Hematopoietic multipotent progenitor cell treated with erythropoietin and hydrocortisone succinate and interleukin-3 and kit ligand, for 17 days (in vitro differentiated cells): ENCODE data around the gene CUX1.
A peak's percentile ranks its signal among the peaks of the same experiment; 100 is the strongest.
"Not testable (repeated sequence)": the region's sequence is repeated elsewhere in the genome, so short reads cannot be mapped to it uniquely, and the experiment has no call there.

Source experiments
- DNase-seq: peaks from one replicate; pipeline ENCODE4 v3.0.0-alpha.2; 2015; ENCODE audit warnings: low spot score

The CUX1 gene

DNA sequence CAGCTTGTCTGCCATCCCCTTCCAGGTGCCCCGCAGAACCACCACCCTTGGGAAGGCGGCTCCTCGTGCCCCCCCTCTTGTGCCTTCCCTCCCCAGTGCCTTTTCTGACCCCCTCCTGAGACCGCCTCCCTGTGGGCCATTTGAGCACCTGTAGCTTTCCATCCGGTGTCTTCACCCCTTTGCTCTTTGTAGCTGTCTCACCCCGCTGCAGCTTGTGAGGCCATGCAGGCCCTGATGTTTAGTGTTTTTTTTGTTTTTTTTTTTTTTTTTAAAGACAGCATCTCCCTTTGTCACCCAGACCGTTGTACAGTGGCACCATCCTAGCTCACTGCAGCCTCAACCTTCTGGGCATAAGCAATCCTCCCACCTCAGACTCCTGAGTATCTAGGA, 52.5 kb downstream of the CUX1 start:
- DNase-seq: no peak

DNA sequence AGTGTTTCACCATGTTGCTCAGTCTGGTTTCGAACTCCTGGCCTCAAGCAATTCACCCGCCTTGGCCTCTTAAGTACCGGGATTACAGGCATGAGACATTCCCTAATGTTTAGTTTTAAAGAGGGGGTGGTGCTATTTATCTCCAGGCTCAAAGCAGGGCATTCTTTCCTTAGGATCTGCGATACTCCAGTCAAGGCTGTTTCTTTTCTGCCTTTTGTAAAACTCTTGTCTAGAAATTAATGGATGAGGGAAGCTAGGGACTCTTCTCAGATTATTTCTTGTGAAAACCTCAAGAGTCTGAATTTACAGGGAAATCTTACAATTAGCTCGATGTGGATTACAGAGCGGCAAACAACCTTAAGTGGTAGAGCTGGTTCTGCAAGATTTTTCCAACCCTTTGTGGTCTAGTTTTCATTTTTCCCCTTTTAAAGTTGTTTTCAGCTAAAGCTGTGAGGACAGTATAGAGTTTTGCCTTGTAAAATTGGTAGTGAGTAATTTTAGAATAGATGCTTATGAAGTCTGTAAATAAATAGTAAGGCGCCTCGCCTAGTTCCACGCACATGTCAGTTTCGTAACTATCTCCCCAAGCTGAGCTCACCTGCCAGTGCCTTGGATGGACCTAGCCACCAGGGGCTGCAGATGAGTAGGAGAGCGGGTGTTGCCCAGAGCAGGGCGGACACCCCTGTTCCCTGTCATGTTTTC, 53.1 kb downstream of the CUX1 start:
- DNase-seq: no peak

DNA sequence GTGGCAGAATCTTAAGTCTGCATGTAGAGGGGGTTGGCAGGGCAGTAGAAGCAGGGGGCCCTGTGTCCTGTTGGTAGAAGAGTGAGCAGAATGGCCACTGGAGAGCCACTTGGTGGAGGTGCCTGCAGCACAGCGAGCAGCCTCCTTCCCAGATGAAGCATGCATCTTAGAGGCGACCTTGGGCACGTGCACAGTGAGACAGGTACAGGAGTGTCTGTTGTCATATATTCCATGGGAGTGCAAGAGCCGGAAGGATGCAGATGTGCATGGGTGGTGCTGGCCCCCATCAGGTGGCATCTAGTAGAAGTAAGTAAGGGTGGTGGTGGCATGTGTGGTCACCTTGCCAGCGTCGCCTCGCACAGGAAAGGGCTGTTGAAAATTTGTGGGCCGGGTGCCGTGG, 53.9 kb downstream of the CUX1 start:
- no peak for DNase-seq

DNA sequence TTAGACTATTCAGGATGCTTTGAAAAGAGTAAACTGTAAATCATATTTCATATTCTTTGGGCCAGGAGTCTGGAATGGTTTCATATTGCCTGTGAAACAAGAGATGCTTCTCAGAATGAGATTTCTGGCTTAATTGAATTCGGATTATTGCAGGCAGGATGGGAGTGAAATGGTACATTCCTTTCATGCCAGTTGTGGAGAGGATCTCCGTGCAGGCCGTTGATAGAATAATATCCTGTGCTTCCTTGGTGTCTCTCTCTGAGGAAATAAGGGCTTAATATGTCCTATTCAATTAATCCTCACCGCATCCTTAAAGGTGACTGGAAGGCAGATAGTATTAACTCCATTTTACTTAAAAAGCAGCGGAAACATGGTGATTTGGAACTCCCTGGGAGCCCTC, 56.6 kb downstream of the CUX1 start:
- DNase-seq: no peak

DNA sequence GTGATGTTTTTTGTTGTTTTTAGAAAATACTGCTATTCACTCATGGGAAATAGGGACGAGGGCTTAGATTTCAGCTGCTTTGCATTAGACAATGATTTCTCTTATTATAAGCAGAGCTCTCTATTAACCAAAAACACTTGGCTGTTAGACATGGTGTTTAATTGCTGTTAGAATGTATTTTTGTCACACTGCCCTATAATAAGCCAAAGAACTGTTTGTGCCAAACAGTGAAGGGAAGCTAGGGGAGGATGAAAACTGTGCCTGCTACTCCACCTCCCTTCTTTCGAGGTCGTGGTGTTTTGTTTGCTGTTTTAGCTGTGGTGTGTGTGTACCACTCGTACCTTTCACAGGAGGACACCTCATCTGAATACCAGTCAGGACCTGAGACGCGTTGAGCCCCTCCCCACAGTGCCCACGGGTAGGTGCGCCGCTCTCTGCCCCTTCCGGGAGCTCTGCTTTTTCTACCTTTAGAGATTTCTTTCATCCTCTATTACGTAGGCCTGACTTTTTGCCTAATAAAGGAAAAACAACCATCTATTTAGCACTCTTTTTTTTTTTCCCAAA, 57.9 kb downstream of the CUX1 start:
- DNase-seq: no peak

DNA sequence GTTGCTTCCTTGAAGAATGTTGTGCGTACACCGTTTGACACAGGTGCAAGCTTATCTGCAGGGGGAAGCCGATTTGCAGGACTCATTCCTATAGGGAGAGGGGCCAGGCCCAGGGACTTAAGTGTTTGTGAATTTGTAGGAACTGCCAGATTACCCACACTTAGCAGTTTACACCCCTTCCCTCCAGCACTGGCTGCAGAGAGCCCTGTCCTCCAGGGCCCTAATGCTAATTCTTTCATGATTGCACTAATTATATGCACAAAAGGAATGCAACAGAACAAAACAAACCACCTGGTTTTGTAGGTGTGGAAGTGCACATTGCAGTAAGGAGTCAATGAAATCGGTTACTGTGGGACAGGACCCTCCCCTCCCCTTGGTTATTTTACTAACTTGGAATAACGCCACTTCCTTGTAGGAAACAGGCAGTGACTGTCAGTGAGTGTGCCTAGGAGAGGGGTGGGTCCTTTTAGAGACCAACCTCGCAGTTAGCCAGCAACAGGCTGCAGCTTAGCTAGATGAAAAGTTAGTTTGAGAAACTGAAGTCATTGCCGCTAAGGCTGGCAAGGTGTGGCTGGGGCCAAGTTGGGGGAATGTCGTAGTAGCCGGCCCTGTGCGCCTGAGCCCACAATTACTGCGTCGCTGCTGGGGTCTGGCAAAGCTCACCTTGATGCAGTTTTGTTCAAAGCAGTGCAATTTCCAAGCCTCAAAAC, 60.6 kb downstream of the CUX1 start:
- no peak for DNase-seq

DNA sequence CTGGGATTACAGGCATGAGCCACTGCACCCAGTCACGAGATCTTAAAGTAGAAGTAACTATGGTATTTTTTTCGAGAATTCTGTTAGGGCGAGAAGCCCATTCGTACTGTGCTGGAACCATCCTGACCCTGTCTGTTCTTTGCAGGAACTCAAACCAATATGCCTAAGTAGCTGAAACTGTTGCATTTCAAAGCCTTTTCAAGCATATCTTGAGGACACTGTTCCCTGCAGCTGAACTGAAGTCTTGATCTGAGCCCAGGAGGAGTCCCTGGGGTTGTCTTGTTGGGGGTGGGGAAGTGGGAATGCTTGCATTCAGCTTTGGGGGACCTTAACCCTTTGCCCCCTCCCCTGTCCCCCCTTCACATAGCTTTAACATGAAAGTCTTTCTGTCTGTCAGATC, 61.5 kb downstream of the CUX1 start:
- DNase-seq: no peak

DNA sequence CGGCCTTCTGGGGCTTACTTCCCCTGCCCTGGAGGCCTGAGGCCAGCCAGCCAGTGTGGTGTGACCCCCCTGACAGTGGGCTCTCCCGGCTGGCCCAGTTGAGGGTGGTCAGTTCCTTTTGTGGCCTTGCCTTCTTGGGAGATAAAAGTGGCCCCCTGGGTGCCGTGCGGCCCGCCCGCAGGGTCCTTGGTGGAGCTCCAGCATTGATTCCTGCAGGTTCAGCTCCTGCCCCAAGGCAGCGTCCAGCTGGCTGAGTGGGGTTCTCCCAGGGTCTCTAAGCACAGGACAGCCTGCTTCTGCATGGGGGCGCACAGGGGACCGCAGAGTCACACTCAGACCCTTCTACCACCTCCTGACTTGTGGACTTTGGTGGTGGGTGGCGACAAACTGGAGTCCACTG, 62.1 kb downstream of the CUX1 start:
- DNase-seq: no peak

DNA sequence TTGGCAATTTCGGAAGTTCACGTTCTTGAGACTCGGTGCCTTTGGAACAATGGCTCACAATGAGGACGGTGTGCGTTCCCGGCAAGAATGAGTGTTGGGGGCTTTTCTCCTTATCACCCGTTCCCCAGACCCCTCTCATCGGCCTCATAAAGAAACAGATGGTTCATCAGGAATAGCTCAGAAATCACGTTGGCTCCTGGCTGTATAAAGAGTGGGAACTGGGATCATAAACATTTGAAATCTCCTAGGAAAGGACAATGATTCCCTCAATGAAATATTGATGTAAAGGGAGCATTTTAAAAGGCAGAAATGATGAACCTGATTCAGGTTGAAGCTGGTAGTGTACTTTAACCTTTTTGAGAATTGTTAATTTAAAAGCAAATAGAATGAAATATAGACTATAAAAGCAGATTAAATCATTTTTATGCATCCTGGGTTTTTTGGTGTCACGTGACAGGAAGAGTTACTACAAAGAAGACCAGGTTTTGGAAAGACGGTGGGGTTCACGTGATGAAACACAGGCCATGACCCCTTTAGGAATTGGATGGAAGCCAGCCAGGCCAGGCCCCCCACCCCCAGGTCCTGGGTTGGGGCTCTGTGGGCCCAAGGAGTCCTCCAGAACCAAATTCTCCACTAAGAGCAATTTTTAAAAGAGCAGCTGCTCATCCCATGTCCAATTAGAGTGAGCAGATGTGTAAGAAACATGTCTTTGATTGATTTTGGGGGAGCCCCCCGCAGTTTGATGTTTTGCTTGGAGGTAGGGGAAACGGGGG, 63.0 kb downstream of the CUX1 start:
- no peak for DNase-seq

DNA sequence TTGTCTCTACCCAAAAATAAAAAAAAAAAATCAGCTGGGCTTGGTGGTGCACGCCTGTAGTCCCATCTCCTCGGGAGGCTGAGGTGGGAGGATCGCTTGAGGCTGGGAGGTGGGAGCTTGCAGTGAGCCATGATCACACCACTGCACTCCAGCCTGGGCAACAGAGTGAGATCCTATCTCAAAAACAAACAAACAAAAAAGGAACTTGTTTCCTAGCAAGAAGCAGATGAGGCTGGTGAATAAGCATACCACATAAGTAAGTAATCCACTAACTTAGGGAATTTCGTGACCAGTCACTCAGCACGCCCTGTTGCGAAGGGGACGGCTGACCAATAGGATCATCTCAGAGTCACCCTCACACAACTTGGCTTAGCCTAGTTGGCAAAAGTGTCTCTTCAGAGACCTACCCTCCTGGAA, 64.6 kb downstream of the CUX1 start:
- no peak for DNase-seq

DNA sequence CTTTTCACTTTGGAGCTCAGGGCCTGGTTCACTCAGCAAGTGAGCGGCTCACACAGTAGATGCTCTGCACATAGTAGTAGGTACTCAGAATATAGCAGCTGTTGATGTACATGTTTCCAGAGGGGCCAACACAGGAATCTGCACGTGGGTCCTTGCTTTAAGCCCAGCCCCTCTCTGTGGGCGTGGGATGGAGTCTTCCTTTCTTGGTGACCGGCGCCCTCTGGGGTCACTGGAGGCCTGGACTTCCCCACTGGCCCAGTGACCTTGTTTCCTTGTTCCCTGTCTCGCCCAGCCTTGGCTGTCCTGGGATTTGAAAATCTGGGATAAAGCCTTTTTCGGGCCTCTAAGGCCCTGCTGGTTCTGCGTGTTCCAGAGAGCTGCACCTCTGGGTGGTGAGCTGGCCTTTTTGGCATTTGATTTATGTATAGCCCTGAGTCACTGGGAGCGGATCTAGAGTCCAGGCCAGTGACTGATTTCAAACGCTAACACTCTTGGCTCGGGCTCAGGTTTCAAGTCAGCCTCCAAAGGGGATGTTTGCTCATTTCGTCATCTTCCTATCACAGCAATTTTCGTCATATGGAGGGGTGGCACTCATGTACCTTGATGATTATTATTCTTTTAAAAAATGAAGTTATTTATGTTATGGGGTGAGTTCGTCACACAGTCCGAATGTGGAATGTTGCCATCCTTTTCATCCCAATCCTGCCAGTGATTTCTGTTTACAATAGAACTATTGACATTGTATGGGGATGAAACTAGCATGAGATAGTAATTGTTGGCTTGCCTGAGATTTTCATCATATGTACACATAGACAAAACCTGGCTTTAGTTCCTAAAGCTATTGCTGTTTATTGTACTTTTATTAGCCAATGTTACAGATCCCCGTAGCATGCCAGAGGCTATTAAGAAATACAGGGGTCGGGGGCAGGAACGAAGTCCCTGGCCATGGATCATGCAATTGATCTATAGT, 65.5 kb downstream of the CUX1 start:
- peak; percentile 16 for DNase-seq

DNA sequence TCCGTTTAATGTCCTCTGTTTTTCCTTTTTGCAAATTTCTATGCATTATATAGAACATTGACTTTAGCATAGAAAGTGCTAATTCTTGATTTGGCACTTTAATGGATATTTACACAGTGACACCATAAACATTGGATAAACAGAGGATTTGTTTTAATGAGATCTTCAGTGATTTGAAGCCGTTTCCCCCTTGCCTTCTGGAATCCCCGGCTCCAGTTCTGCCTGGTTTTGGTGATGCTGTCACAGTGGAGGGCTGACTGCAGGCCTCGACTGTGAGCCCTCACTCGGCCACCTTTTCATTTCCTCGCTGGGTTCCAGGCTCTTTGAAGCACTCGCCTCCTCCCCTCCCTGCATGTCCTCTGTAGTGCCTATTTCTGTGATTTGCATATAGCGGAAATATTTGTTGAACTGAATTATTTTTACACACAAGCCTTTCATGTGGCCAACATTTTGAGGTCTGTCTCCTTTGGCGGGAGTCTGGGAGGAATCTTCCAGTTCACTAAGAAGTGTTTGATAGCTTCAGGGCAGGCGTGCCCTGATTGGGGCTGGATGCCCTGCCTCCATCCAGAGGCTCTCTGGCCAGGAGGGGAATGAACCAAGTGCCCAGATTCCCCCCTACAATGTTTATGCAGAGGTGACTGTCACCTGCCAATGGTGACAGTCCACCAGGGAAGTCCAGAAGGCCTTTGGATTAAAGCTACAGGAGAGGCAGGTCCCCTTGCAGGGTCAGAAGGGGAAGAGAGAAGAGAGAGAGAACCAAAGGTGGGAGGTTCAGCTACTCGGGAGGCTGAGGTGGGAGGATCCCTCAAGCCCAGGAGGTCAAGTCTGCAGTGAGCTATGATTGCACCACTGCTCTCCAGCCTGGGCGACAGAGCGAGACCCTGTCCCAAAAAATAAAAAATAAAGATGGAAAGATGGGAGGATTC, 67.5 kb downstream of the CUX1 start:
- no peak for DNase-seq

DNA sequence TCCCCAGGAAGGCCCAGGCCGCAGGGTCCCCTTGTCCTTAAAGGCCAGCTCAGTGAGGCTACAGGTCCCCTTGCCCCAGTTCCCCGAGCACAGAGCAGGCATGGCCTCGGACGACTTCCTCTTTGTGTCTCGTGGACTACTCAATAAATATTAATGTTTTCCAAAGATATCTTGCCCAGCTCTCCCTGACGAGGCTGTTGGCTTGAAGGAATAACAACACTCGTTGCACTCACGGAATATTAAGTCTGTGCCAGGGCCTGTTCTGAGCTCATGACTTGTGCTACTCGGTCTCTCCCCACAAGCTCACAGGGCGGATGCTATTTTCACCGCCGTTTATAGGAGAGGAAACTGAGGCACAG, 68.2 kb downstream of the CUX1 start:
- no peak for DNase-seq

DNA sequence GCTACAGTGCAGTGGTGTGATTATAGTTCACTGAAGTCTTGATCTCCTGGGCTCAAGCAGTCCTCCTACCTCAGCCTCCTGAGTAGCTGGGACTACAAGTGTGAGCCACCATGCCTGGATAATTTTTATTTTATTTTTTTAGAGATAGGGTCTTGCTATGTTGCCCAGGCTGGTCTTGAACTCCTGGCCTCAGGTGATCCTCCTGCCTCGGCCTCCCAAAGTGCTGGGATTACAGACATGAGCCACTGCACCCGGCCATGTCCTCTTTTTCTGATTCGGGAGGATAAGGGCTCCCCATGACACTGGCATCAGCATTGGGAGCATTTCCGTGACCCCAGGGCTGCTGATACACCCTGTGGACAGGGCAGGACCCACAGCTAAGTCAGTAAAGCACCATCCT, 69.9 kb downstream of the CUX1 start:
- DNase-seq: not testable (repeated sequence)

DNA sequence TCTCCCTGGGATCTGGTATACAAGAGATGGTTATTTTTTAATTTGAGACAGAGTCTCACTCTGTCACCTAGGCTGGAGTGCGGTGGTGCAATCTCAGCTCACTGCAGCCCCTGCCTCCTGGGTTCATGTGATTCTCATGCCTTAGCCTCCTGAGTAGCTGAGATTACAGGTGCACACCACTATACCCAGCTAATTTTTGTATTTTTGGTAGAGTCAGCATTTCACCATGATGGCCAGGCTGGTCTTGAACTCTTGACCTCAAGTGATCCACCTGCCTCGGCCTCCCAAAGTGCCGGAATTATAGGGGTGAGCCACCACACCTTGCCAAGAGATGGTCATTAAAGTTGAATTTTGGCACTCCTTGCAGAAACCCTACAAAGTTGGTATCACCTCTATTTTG, 71.1 kb downstream of the CUX1 start:
- not testable (repeated sequence) for DNase-seq

DNA sequence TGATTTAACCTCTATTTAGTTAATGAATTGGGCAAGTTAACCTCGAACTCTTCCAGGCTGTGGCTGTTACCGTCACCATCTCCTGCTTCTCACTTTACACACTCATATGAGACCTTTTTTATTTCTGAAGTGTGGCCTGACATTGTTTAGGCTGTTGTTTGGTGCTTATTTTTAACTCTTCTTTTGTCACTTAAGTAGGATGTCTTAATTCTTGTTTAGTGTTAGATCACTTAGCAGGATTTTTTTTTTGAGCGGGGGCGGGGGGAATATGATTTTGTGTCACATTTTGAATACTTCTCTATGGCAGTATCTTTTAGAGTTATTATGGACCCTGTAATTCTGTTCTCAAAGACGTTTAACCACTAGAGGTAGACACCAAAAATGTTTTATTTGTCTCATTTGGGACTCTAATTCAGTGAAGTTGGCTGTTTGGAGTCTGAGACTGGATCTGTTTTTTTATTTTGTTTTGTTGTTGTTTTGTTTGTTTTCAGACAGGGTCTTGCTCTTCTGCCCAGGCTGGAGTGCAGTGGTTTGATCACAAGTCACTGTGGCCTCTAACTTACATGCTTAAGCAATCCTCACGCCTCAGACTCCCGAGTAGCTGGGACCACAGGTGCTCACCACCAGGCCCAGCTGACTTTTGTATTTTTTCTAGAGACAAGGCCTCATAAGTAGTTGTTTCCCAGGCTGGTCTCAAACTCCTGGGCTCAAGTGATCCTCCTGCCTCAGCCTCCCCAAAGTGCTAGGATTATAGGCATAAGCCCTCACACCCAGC, 73.5 kb downstream of the CUX1 start:
- no peak for DNase-seq

DNA sequence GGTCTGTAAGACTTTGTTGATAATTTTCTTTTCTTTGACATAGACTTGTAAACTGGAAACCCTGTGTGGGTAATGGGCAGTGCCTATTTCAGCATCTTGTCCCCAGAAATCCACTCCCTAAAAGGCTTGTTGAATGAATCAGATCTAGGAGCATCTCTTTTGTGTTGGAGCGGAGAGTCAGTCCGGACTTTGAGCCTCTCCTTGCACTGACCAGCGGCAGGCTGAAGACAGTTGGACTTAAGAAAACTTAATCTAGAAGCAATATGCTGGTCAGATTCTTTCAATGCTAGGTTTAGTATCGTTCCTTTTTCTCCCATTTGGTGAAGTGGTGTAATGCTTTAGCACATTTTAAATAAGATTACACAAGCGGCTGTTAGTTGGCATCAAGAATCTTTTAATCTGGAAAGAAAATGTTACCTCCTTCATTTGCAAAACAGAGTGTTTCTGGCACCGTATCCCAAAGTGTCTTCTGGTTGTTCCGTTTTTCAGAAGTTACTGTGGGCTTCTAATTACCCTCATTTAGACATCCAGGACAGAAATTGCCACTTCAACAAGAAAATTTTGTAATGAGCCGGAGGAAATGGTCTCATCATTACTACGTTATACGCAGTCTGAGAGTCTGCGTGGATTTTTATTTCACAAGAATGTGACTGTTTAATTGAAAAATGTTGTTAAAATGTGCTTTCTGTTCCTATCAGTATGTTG, 74.7 kb downstream of the CUX1 start:
- DNase-seq: no peak

DNA sequence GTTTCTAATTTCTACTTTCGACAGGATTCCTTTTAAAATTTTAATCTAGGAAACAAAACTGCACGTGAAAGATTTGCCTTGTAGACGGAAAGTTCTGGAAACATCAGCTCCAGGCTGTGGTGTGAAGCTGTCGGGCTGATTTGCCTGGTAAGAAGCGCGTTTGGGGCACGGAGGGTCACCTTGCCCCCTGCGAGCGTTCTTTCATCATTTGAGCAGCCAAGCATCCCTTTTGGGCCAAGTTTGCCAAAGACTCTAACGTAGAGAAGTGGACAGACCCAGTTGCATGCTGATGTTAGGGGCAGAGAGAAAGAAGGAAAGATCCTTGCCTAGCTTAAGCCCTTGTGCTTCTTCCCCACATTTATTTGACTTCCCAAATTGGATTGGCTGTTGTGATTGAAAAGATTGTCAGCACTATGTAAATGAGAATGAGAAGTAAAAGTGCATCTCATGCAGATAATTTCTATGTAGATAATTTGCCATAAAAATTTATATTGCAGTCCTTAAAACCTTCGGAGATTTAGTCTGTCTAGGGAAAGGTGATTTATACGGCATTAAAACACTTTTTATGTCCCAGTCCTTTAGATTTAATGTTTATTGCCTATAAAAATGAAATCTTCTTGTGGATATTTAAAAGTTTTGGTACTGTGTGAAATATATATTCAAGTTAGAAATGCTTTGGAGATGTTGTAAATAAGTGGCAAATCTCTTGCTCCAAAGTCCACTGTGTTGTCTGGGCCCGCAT, 76.1 kb downstream of the CUX1 start:
- DNase-seq: no peak
